Loucy (cell line): ENCODE data around the gene NBPF20.
"Not testable (repeated sequence)": the region's sequence is repeated elsewhere in the genome, so short reads cannot be mapped to it uniquely, and the experiment has no call there.

Source experiments
- EZH2phosphoT487 ChIP-seq: fragments of 200-600 bp; IDR thresholded peaks from 2 replicates; pipeline ENCODE4 v1.6.1; 2018; ENCODE audit warnings: antibody characterized with exemption, mild to moderate bottlenecking, moderate library complexity, borderline replicate concordance
- TF ChIP-seq, protein P1 (sequence below): fragments of 200-600 bp; sonication (generic); conservative IDR thresholded peaks from 2 replicates; pipeline ENCODE4 v1.5.1; 2014; ENCODE audit warnings: mild to moderate bottlenecking, antibody characterized with exemption, low read length

DNA sequence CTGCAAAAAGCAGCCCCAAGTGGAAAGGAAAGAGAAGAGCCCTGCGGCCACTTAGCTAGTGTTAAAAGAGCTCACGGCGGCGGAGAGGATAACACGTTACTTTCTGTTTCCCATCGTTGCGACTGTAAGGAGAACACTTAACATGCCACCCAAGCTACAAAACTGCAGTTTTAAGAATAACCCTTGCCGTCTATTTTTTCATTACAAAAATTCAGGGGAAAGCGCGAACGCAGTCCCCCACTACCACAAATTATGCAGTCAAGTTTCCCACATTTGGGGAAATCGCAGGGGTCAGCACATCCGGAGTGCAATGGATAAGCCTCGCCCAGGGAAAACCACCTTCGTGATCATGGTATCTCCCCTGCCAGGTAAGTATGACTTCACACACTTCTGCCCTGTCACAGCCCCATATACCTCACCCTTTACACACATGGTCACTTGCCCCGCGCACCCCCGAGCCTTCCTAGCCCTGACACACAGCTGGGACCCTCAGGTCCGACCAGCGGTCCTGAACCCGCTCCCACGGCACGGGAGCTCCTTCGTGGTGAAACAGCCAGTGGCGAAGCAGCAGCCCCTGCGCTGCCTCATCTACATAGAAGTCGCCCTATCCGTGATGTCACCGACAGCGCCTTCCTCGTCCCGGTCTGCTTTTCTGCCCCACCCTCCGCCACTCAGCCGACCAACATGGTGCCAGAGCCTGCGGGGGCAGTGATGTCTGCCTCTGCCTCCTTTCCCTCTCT lies 40.2 kb upstream of the NBPF20 start:
- TF ChIP-seq, protein P1, sequence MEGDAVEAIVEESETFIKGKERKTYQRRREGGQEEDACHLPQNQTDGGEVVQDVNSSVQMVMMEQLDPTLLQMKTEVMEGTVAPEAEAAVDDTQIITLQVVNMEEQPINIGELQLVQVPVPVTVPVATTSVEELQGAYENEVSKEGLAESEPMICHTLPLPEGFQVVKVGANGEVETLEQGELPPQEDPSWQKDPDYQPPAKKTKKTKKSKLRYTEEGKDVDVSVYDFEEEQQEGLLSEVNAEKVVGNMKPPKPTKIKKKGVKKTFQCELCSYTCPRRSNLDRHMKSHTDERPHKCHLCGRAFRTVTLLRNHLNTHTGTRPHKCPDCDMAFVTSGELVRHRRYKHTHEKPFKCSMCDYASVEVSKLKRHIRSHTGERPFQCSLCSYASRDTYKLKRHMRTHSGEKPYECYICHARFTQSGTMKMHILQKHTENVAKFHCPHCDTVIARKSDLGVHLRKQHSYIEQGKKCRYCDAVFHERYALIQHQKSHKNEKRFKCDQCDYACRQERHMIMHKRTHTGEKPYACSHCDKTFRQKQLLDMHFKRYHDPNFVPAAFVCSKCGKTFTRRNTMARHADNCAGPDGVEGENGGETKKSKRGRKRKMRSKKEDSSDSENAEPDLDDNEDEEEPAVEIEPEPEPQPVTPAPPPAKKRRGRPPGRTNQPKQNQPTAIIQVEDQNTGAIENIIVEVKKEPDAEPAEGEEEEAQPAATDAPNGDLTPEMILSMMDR, result not testable (repeated sequence)
- TF ChIP-seq EZH2phosphoT487, result not testable (repeated sequence)
